Ovary (tissue), 3 donors: ENCODE data around the gene RSPH1.

Experiments
- EP300 ChIP-seq: sonication (generic); formaldehyde crosslinking; IDR thresholded peaks from one replicate; pipeline ENCODE4 v1.6.1; 2017; ENCODE audit warnings: antibody characterized with exemption
- POLR2A ChIP-seq: fragments of 450-650 bp; IDR thresholded peaks from one replicate; pipeline ENCODE4 v1.6.1; 2017; ENCODE audit warnings: antibody characterized with exemption, mild to moderate bottlenecking, moderate library complexity
- TF ChIP-seq, protein P1 (sequence below), 3 donors: fragments of 450-650 bp in 2 of 3; fragments of 200-600 bp in 1 of 3; IDR thresholded peaks; one replicate each; pipeline versions ENCODE4 v1.5.1 to v1.8.0; 2016 to 2022; ENCODE audit warnings: antibody characterized with exemption in 3 of 3, mild to moderate bottlenecking in 1 of 3
- donor health status: DM: no; HTN: no; CAD: no.

DNA sequence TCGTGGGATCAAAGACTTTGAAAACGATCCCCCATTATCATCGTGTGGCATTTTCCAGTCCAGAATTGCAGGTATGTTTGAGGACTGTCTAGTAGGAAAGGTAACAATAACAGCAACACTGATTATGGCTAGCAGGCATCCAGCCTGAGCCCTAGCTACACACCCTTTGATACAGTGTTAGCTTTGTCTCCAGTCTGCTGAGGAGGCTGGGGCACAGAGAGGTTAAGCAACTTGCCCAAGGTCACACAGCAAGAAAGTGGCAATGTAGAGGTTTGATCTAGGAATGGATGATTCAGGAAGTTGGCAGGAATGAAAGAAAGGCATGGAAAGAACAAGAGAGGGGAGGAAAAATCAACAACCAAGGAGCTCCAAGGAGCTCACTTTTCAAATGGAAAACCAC lies 61.1 kb downstream of the RSPH1 start:
- TF ChIP-seq, protein P1, sequence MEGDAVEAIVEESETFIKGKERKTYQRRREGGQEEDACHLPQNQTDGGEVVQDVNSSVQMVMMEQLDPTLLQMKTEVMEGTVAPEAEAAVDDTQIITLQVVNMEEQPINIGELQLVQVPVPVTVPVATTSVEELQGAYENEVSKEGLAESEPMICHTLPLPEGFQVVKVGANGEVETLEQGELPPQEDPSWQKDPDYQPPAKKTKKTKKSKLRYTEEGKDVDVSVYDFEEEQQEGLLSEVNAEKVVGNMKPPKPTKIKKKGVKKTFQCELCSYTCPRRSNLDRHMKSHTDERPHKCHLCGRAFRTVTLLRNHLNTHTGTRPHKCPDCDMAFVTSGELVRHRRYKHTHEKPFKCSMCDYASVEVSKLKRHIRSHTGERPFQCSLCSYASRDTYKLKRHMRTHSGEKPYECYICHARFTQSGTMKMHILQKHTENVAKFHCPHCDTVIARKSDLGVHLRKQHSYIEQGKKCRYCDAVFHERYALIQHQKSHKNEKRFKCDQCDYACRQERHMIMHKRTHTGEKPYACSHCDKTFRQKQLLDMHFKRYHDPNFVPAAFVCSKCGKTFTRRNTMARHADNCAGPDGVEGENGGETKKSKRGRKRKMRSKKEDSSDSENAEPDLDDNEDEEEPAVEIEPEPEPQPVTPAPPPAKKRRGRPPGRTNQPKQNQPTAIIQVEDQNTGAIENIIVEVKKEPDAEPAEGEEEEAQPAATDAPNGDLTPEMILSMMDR (IDR thresholded peaks at IDR 0.05): no peak
- no peak for TF ChIP-seq POLR2A
- TF ChIP-seq EP300: no peak
